Transverse colon (tissue), 4 donors: ENCODE measurements around the gene KIDINS220.

Source experiments
- CTCF ChIP-seq, 5 experiments: fragments of 200-600 bp in 3 of 5; fragments of 450-650 bp in 2 of 5; sonication (generic) in 3 of 5; IDR thresholded peaks; 1 replicate in 2 of 5; 2 replicates in 3 of 5; pipeline ENCODE4 v1.5.1; 2016 to 2017; ENCODE audit warnings: antibody characterized with exemption in 5 of 5, inconsistent platforms in 3 of 5, mild to moderate bottlenecking in 2 of 5, moderate library complexity in 1 of 5
- EP300 ChIP-seq: sonication (generic); formaldehyde crosslinking; IDR thresholded peaks from one replicate; pipeline ENCODE4 v1.6.1; 2017; ENCODE audit warnings: antibody characterized with exemption, low read depth
- POLR2A ChIP-seq: fragments of 450-650 bp; IDR thresholded peaks from one replicate; pipeline ENCODE4 v1.6.1; 2016; ENCODE audit warnings: antibody characterized with exemption, mild to moderate bottlenecking, moderate library complexity
- POLR2AphosphoS5 ChIP-seq, 3 donors: sonication (generic); formaldehyde crosslinking; IDR thresholded peaks; one replicate each; pipeline ENCODE4 v1.6.1; 2016; ENCODE audit warnings: antibody characterized with exemption in 3 of 3

- TF ChIP-seq POLR2A (no peak), EP300 (no peak), CTCF (IDR thresholded peaks at IDR 0.05) (no peak), POLR2AphosphoS5 (IDR thresholded peaks at IDR 0.05) (no peak)
Observed at GRCh38 chr2:8849327-8849726, 11.9 kb upstream of the KIDINS220 start.
